ENCODE data around the gene ZDHHC13.

- TF ChIP-seq CTCF (IDR thresholded peaks at IDR 0.05) (no peak), EZH2 (IDR thresholded peaks at IDR 0.05; ENCODE audit: borderline replicate concordance, insufficient read depth, low read depth, low read length, poor library complexity, severe bottlenecking) (no peak)
Measured at GRCh38 chr11:19111809-19112208, 5.2 kb upstream of the ZDHHC13 start.
